Stimulated activated naive CD8-positive, alpha-beta T cell treated with anti-CD3 and anti-CD28 coated beads, Interleukin-15, Interleukin-2, amounts not matched to agents 100 U/mL and 50 U/mL, for 24 hours (primary cell): Measurements from ENCODE around the gene EFR3B.
A peak's percentile ranks its signal among the peaks of the same experiment; 100 is the strongest.

Experiments used
- ATAC-seq: fragments of 150-1000 bp; cut with Tn5 transposase; one replicate; pipeline ENCODE4 v1.10.0; 2021
- DNase-seq: peaks from one replicate; pipeline ENCODE4 v3.0.0; 2021

EFR3B gene

GRCh38 chr2:25034081-25034480 is 7.8 kb upstream of the EFR3B start:
- DNase-seq (no peak), ATAC-seq (no peak)

DNA sequence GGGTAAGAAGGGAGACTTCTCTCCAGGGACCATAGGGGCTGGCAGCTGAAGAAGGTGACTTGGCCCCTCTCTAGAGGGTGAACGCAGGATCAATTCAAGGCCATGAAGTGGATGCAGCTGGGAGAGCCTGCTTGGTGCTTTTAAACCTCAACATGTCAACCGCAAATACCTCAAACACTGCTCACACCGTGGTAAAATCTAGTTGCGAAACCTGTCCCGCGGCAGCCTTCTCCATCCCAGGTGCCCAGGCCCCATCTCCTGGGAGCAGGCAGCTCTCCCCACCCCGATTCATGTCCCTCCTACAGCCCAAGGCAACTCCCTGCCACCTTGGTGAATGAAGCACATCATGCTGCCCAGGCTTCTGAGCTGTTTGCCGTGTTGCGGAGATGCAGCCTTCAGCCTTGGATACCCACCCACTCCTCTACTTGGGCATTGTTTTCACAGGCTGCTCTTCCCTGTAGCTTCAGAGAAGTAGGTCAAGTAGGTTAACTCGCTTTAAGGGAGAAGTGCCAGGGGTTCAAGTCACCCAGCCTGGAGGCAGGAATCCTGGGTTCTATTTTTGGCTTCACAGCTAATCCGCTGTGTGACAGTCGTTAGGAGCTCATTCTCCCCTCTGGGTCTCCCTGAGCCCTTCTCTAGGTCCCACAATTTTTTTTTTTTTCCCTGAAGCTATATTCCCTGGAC is 6.2 kb upstream of the EFR3B start:
- no peak for DNase-seq

GRCh38 chr2:25036221-25036559 is 5.7 kb upstream of the EFR3B start:
- DNase-seq (no peak), ATAC-seq (no peak)

More for the DNA sequence above, 6.2 kb upstream of the EFR3B start:
- no peak for ATAC-seq

DNA sequence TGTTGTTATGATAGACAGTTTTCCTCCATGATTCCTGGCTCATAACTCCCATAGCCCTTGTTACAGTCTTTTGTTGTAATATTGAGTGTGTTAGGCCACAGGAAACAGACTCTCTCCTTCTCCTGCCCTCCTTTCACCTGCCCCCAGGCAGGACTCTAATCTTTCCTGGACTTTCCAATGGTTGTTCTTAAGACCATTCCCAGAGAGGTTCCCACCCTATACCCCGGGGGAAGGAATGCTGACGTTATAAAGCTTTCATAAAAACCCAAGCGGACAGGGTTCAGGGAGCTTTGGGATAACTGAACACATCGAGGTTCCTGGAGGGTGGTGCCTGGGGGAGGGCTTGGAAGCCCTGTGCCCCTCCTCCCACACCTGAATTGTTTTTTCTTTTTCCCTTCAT is 2.8 kb upstream of the EFR3B start:
- DNase-seq (no peak), ATAC-seq (no peak)

DNA sequence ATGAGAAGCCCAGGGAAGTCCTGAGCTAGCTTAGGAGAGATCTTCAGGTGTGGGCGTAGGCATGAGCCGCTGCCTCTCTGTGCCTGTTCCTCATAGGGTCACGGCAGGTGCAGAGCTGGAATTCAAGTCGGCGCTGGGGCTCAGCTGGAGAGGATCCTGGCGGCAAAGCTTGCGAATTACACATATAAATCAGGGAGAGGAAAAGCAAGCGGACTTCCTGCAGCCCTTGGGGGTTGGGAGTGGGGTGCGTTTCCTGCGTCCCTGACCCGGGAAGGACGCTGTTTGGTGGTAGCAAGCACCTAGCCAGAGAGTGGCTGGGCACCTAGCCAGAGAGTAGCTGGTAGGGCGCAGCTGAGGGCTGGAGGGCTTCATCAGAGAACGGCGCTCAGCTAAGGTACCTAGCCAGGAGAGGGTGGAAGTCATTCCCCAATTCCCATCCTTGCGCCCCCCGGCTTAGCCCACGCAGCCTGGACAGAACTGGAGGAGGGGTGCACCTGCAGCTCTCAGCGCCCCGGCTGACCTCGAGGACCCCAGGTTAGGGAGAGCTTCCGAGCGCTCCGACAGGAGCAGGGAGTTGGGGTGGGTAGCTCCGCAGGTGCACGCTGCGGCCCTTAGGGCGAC is 459 bp upstream of the EFR3B start:
- ATAC-seq, result no peak

GRCh38 chr2:25042321-25043240 is 705 bp downstream of the EFR3B start:
- ATAC-seq (no peak), DNase-seq (peak; percentile 22)

More for the DNA sequence above, 459 bp upstream of the EFR3B start:
- peak; percentile 27 for DNase-seq

- DNase-seq, result peak; percentile 66
Measured at GRCh38 chr2:25043241-25043867, 1.5 kb downstream of the EFR3B start.

DNA sequence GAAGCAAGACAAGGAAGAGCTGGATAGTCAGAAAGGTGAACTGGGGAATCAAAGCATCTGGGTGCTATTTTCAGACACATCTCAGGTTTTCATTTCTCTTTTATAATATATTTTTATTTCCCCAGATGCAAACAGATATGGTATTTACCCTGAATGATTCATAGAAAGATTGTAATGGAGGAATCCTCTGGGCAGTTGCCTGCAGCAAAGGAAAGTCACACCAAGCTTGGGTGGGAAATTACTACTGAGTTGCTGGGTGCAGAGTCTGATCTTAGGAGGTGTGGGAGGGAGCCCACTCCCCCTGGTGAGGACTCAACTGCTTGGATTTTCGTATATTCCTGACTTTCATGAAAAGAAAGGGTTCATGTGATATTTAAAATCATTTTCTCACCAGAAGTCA is 2.1 kb downstream of the EFR3B start:
- DNase-seq (no peak), ATAC-seq (no peak)

More at GRCh38 chr2:25043241-25043867, 1.5 kb downstream of the EFR3B start:
- peak; percentile 73 for ATAC-seq

DNA sequence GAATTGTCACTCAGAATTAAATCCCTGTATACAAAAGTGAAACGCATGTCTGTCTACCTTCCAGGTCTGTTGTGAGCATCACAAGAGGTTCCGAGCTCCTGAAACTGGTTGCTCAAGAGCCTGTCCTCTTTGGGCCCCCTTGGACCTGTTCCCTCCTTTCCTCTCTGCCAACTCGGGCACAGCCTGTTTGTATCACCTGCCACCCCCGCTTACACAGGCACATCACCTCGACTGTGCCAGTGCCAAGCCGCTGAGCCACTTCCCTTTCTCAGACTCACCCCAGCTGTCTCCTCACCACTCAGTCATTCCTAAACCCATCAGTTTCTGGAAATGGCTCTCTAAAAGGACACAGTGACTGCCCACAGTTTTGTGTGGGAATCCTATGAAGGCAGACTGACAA is 3.1 kb downstream of the EFR3B start:
- ATAC-seq, result no peak
- DNase-seq, result peak; percentile 14

DNA sequence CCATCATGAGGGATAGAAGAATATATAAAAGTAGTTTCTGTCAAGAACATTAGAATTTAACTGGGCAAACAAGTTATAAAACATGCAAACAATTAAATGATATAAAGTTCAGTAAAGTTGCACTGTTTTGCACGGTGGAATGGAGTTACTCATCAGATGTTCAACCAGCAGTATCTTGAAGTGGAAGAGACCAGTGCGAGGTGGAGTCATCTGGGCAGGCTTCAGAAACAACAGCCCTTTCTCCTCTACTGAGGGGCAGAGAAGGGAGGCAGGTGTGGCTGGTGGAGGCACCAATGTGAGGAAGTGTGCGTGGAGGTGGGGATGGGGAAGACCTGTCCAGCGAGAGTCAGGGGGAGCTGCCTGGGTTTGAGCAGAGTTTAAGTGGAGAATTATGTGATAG is 7.5 kb downstream of the EFR3B start:
- DNase-seq (no peak), ATAC-seq (no peak)

DNA sequence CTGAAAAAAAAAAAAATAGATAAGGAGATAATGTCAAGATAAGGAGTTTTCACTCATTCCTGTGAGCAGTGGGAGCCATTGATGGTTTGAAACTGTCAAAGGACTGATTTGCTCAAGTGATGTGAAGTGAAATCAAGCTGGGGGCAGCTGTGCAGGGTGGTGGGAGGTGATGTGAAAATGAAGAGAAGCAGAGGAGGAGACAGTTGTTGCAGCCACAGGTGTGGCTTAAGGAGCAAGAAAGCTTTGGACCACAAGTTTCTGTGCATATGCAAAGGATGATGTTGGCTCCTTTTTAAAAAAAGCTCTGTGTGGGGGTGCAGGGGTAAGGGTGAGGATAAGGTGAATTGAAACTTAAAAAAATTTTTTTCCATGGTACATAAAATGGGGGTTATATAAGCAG is 8.3 kb downstream of the EFR3B start:
- no peak for DNase-seq
- ATAC-seq, result no peak

GRCh38 chr2:25053041-25053440 is 11.2 kb downstream of the EFR3B start:
- ATAC-seq, result no peak
- no peak for DNase-seq

- ATAC-seq, result no peak
- no peak for DNase-seq
Measured at GRCh38 chr2:25054720-25055119, 12.8 kb downstream of the EFR3B start.

DNA sequence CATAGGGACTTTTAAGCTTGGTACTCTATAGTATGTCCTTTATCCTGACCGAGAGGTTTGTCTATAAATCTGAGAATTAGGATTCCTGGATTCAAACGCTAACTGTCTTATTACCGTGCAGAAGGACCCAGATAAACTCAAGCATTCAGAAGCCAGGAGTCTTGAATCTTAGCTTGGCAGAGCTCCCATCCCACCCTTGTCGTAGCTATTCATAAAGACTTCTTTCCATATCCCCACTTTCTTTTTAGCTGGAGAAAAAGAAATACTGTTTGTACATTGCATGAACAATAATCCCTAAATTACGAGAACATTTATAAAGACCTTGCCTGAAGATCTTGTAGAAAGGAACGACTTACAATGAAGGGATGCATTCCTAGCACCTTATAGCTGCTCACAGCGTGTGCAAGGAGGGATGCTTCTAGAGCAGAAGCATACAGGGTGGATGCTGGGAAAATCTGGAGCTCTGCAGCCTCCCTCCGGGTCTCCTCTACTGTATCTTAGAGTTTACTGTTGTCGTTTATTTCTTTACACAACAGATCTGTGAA is 13.6 kb downstream of the EFR3B start:
- ATAC-seq (no peak), DNase-seq (no peak)

DNA sequence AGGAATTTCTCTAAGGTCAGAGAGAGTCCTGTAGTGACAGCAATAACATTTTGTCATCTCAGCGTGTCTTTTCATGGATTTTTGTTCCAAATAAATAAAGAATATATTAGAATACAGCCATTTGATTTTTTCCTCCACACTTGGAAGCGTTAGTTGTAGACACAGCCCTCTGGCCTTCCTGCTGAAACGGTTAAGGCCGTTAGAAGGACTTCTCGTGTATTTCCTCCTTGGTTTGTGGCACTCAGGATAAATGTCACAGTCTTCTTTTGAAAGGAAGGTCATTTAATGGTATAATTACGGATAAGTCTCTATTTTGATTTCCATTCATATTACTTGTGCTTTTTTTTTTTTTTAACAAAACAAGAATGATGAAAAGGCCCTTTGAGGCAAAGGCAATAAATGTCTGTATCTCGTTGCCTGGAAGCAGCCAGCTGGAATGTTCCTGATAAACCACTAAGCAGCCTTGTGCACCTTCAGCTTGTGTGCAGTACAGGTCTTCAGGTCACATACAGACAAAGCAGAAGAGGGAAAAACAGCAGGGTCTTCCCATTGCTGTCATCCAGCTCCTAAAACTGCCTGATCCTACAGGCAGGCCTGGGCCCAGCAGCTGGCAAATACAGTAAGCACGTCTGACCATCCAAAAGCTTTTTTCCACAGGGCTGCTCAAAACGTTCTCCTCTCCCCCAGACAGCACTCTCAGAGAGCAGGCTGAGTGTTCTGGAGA is 14.4 kb downstream of the EFR3B start:
- DNase-seq, result no peak
- ATAC-seq, result no peak

GRCh38 chr2:25062511-25062917 is 20.6 kb downstream of the EFR3B start:
- DNase-seq (no peak), ATAC-seq (no peak)

- DNase-seq (no peak), ATAC-seq (no peak)
Measured at GRCh38 chr2:25063876-25064660, 22.2 kb downstream of the EFR3B start.

- ATAC-seq, result no peak
- no peak for DNase-seq
Measured at GRCh38 chr2:25065768-25066167, 23.9 kb downstream of the EFR3B start.

GRCh38 chr2:25066455-25066854 is 24.6 kb downstream of the EFR3B start:
- ATAC-seq (no peak), DNase-seq (no peak)

DNA sequence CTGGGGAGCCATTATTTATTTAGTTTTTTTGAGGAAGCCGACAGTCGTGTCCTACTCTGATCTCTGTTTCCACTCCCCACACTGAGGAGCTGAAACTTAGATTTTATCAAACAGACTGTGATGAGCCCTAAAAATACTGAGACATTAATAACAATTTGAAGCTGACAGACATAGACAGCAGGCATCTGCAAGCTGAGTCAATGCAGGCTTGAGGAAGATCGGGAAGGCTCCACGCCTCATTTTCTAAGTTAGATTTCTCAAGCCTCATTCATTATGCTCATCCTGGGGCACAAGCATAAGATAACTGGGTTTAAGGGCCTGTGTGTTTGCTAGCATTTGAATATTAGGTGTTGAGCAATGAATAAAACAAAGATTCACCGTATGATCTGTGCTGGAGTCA is 26.3 kb downstream of the EFR3B start:
- no peak for DNase-seq
- no peak for ATAC-seq

GRCh38 chr2:25071966-25072365 is 30.1 kb downstream of the EFR3B start:
- ATAC-seq (no peak), DNase-seq (no peak)
